H1 (cell line): Measurements from ENCODE around the gene THTPA. TPM values are rescaled to one million over a fixed set of nuclear protein-coding genes. Genes with fewer than 3 reads are reported as not detected.

Experiments
- CTCF ChIA-PET: fragments of 300-600 bp; sonication (Branson Sonifier 250); formaldehyde crosslinking; loops from one replicate; lab custom pipeline; 2021; ENCODE audit not compliant: partially characterized antibody; lab: Charles Lee
- POLR2A ChIA-PET: fragments of 300-600 bp; sonication (Branson Sonifier 250); formaldehyde crosslinking; loops from one replicate; lab custom pipeline; 2021; ENCODE audit warnings: inconsistent platforms; ENCODE audit not compliant: partially characterized antibody; lab: Charles Lee
- DNase-seq, 2 experiments: peaks; one replicate each; pipeline versions ENCODE4 v3.0.0 to v3.0.0-alpha.2; 2010 to 2022; ENCODE audit warnings: low spot score in 2 of 2, low read depth in 1 of 2, mixed read lengths in 1 of 2
- FAIRE-seq: peaks from 2 replicates; lab custom pipeline; 2011; peaks lifted over from hg19 to GRCh38; lab: Jason Lieb, UNC
- H2AFZ ChIP-seq: 2 replicates; pipeline ENCODE4 v1.8.1; 2012; ENCODE audit warnings: low read length, inconsistent platforms
- H2AK5ac ChIP-seq: 2 replicates; pipeline ENCODE4 v1.6.1; 2013; ENCODE audit warnings: low read depth, low read length
- H2BK120ac ChIP-seq: replicated peaks from 2 replicates; pipeline ENCODE3; 2013; ENCODE audit warnings: low read depth, low read length, inconsistent platforms
- H2BK12ac ChIP-seq: 2 replicates; pipeline ENCODE4 v1.6.1; 2013; ENCODE audit warnings: low read depth, low read length
- H2BK15ac ChIP-seq: 2 replicates; pipeline ENCODE4 v1.6.1; 2013; ENCODE audit warnings: low read length
- H2BK20ac ChIP-seq: 2 replicates; pipeline ENCODE4 v1.6.1; 2013; ENCODE audit warnings: low read length
- H2BK5ac ChIP-seq: 2 replicates; pipeline ENCODE4 v1.6.1; 2013; ENCODE audit warnings: low read depth, low read length
- H3K14ac ChIP-seq: 2 replicates; pipeline ENCODE4 v1.6.1; 2013; ENCODE audit warnings: inconsistent platforms; ENCODE audit not compliant: insufficient read length
- H3K18ac ChIP-seq: 2 replicates; pipeline ENCODE4 v1.6.1; 2013; ENCODE audit warnings: low read length; ENCODE audit errors: extremely low read depth
- H3K23ac ChIP-seq: 2 replicates; pipeline ENCODE4 v1.6.1; 2013; ENCODE audit warnings: inconsistent platforms; ENCODE audit not compliant: insufficient read length
- H3K23me2 ChIP-seq: 2 replicates; pipeline ENCODE4 v1.6.1; 2013; ENCODE audit warnings: low read depth, low read length
- H3K27ac ChIP-seq: 2 replicates; pipeline ENCODE4 v1.6.1; 2011; ENCODE audit warnings: low read depth, low read length, inconsistent platforms
- H3K27me3 ChIP-seq, 4 experiments: replicated peaks in 1 of 4; 1 replicate in 1 of 4; 2 replicates in 3 of 4; pipeline versions ENCODE4 v1.6.1 to v1.8.1; 2011 to 2013; ENCODE audit warnings: low read length in 3 of 4, mild to moderate bottlenecking in 3 of 4, inconsistent platforms in 2 of 4, mixed read lengths in 2 of 4, moderate library complexity in 1 of 4; ENCODE audit not compliant: control insufficient read depth in 3 of 4, insufficient read depth in 3 of 4; ENCODE audit errors: extremely low read depth in 1 of 4
- H3K36me3 ChIP-seq, 4 experiments: 2 replicates each; pipeline versions ENCODE4 v1.6.1 to v1.8.1; 2011 to 2013; ENCODE audit warnings: mild to moderate bottlenecking in 4 of 4, low read length in 3 of 4, moderate library complexity in 2 of 4, control low read depth in 1 of 4, inconsistent platforms in 1 of 4; ENCODE audit not compliant: insufficient read depth in 4 of 4, control insufficient read depth in 2 of 4
- H3K4ac ChIP-seq: replicated peaks from 2 replicates; pipeline ENCODE3; 2013; ENCODE audit warnings: low read length, low read depth, mixed read lengths, inconsistent platforms; ENCODE audit not compliant: insufficient read length
- H3K4me1 ChIP-seq, 4 experiments: replicated peaks in 1 of 4; 1 replicate in 1 of 4; 2 replicates in 3 of 4; pipeline versions ENCODE4 v1.6.1 to v1.8.1; 2011 to 2013; ENCODE audit warnings: low read length in 3 of 4, inconsistent platforms in 2 of 4, mixed read lengths in 1 of 4; ENCODE audit not compliant: insufficient read depth in 4 of 4, control insufficient read depth in 3 of 4
- H3K4me2 ChIP-seq, 2 experiments: 2 replicates each; pipeline versions ENCODE4 v1.6.1 to v1.8.1; 2011 to 2013; ENCODE audit warnings: low read depth in 2 of 2, low read length in 2 of 2, control low read depth in 1 of 2, inconsistent platforms in 1 of 2, mild to moderate bottlenecking in 1 of 2; ENCODE audit not compliant: insufficient read depth in 1 of 2
- H3K4me3 ChIP-seq, 4 experiments: fragments of 200-600, 300-600 bp in 1 of 4; sonication (generic), shearing (Covaris generic), sonication (Bioruptor Twin) in 1 of 4; 2 replicates each; pipeline versions ENCODE4 v1.5.1 to v1.8.1; 2011 to 2016; ENCODE audit warnings: low read length in 4 of 4, low read depth in 3 of 4, control low read depth in 2 of 4, inconsistent platforms in 2 of 4, mild to moderate bottlenecking in 2 of 4, mixed read lengths in 1 of 4, moderate library complexity in 1 of 4; ENCODE audit not compliant: insufficient read depth in 2 of 4; ENCODE audit errors: extremely low read depth in 1 of 4
- H3K56ac ChIP-seq: replicated peaks from 2 replicates; pipeline ENCODE3; 2013; ENCODE audit warnings: low read depth, mild to moderate bottlenecking, mixed read lengths, low read length, inconsistent platforms; ENCODE audit not compliant: insufficient read length
- H3K79me1 ChIP-seq: 2 replicates; pipeline ENCODE4 v1.6.1; 2013; ENCODE audit warnings: low read depth, low read length, control low read depth
- H3K79me2 ChIP-seq, 2 experiments: 2 replicates each; pipeline versions ENCODE4 v1.6.1 to v1.8.1; 2012 to 2013; ENCODE audit warnings: low read length in 2 of 2, mild to moderate bottlenecking in 2 of 2, inconsistent platforms in 1 of 2; ENCODE audit not compliant: insufficient read depth in 2 of 2, control insufficient read depth in 1 of 2
- H3K9ac ChIP-seq, 4 experiments: replicated peaks in 1 of 4; 1 replicate in 1 of 4; 2 replicates in 3 of 4; pipeline versions ENCODE4 v1.6.1 to v1.8.1; 2011 to 2013; ENCODE audit warnings: low read depth in 3 of 4, low read length in 3 of 4, control low read depth in 2 of 4, mild to moderate bottlenecking in 2 of 4, moderate library complexity in 2 of 4, inconsistent platforms in 1 of 4; ENCODE audit errors: extremely low read depth in 1 of 4
- H3K9me3 ChIP-seq, 2 experiments: 2 replicates each; pipeline versions ENCODE4 v1.6.1 to v1.8.1; 2012 to 2013; ENCODE audit warnings: mild to moderate bottlenecking in 2 of 2, moderate library complexity in 2 of 2, control low read depth in 1 of 2, inconsistent platforms in 1 of 2, low read depth in 1 of 2, low read length in 1 of 2, mixed read lengths in 1 of 2; ENCODE audit not compliant: insufficient read depth in 2 of 2
- H4K20me1 ChIP-seq, 2 experiments: replicated peaks in 1 of 2; 2 replicates each; pipeline versions ENCODE3 to v1.8.1; 2011 to 2013; ENCODE audit warnings: inconsistent platforms in 2 of 2, low read length in 2 of 2, mild to moderate bottlenecking in 1 of 2; ENCODE audit not compliant: insufficient read depth in 2 of 2, control insufficient read depth in 1 of 2
- H4K5ac ChIP-seq: 2 replicates; pipeline ENCODE4 v1.6.1; 2013; ENCODE audit warnings: low read length, low read depth, mixed read lengths, inconsistent platforms; ENCODE audit not compliant: insufficient read length
- H4K8ac ChIP-seq: 2 replicates; pipeline ENCODE4 v1.8.0; 2013; ENCODE audit warnings: mild to moderate bottlenecking, moderate library complexity, low read length, inconsistent platforms; ENCODE audit not compliant: insufficient read depth; ENCODE audit errors: extremely low read depth
- H4K91ac ChIP-seq: replicated peaks from 2 replicates; pipeline ENCODE3; 2013; ENCODE audit warnings: low read length, mixed read lengths, inconsistent platforms; ENCODE audit not compliant: insufficient read length
- EGR1 ChIP-seq: IDR thresholded peaks from 2 replicates; pipeline ENCODE4 v1.6.1; 2011; ENCODE audit warnings: low read depth, low read length, borderline replicate concordance
- FOSL1 ChIP-seq: IDR thresholded peaks from 2 replicates; pipeline ENCODE4 v1.6.1; 2011; ENCODE audit warnings: mild to moderate bottlenecking, low read depth, low read length, moderate library complexity; ENCODE audit not compliant: insufficient read depth
- POU5F1 ChIP-seq: IDR thresholded peaks from 2 replicates; pipeline ENCODE4 v1.6.1; 2011; ENCODE audit warnings: low read depth, mild to moderate bottlenecking, low read length, moderate library complexity
- RFX5 ChIP-seq: IDR thresholded peaks from 2 replicates; pipeline ENCODE4 v1.6.1; 2011; ENCODE audit warnings: low read depth, low read length, improper control_type of control experiment, borderline replicate concordance
- polyA plus RNA-seq, 7 experiments: library from polyadenylated mRNA; depleted of rRNA in 3 of 7; stranded (reverse) in 5 of 7; unstranded in 2 of 7; fragments of >200 nt in 5 of 7; fragments of 200-250 nt in 2 of 7; gene quantifications; 1 replicate in 5 of 7; 2 replicates in 1 of 7; 4 replicates in 1 of 7; pipeline versions ENCODE4 v1.2.1 to v1.2.3, GENCODE V29; 2011 to 2013; ENCODE audit warnings: missing spikeins in 2 of 7, mixed read lengths in 2 of 7
- total RNA-seq: library from RNA; stranded (reverse); fragmentation: NEBNext Ultra II Directional; extraction: Animal tissue kit (Norgen Biotek cat#: 25700); gene quantifications from 2 replicates; pipeline ENCODE4 v1.2.1, GENCODE V29; 2021
- TF ChIP-seq, protein P1 (sequence below): IDR thresholded peaks from 2 replicates; pipeline ENCODE4 v1.6.1; 2011; ENCODE audit warnings: low read depth, mild to moderate bottlenecking, low read length; ENCODE audit not compliant: insufficient read depth

The THTPA gene
- total and polyA plus RNA-seq, 2 of the 8 experiments (the other 6 are each of a cell fraction or from before 2014, with no cell fraction given), result 16.6 to 19.0 TPM

DNA sequence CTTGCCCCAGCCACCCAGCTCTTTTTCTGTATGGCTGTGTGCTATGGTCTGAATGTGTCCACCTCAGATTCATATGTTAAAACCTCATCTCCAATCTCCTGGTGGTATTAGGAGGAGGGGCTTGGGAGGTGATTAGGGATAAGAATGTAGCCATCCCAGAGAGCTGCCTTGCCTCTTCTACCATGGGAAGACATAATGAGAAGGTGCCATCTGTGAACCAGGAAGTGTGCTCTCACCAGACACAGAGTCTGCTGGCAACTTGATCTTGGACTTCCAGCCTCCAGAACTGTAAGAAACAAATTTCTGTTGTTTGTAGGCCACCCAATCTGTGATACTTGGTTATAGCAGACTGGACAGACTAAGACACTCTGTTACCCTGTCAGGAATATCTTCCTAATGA, 45.4 kb downstream of the THTPA start:
- Histone ChIP-seq H2BK15ac (no peak overlapping the region), H2BK120ac (no peak overlapping the region), H3K18ac (no peak overlapping the region), H4K91ac (no peak overlapping the region), H2AFZ (no peak overlapping the region), H3K27me3 (no peaks in the 10 kb centered on the region), H2BK12ac (0 out of 2 replicates have a peak overlapping the region, but pooled peaks have one; percentile 11), H3K9me3 (no peaks in the 10 kb centered on the region; a peak in 1 of 4 replicates), H3K14ac (no peak overlapping the region), H3K27ac (no peak overlapping the region), H4K20me1 (no peaks in the 10 kb centered on the region), H3K79me2 (no peaks in the 10 kb centered on the region), H4K8ac (no peak overlapping the region), H3K79me1 (no peaks in the 10 kb centered on the region), H3K4me3 (no peak overlapping the region), H2BK20ac (no peak overlapping the region), H2AK5ac (no peak overlapping the region), H3K9ac (no peak overlapping the region), H3K4me1 (no peaks in the 10 kb centered on the region), H2BK5ac (no peak overlapping the region), H4K5ac (no peak overlapping the region), H3K36me3 (no peaks in the 10 kb centered on the region), H3K23me2 (no peaks in the 10 kb centered on the region; the same call in 1 of the 2 replicates), H3K23ac (no peak overlapping the region), H3K4me2 (no peak overlapping the region), H3K56ac (no peak overlapping the region), H3K4ac (no peak overlapping the region)
- TF ChIP-seq, protein P1, sequence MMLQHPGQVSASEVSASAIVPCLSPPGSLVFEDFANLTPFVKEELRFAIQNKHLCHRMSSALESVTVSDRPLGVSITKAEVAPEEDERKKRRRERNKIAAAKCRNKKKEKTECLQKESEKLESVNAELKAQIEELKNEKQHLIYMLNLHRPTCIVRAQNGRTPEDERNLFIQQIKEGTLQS, result no peak
- TF ChIP-seq FOSL1 (no peak), RFX5 (no peak), POU5F1 (no peak), EGR1 (no peak)
- ChIA-PET POLR2A (interaction anchor here (0.6 to 1.9 kb wide), 2 partner anchors 16 to 18 kb away, joined by 3 to 4 read pairs; no protein-coding TSS in a partner anchor), CTCF (interaction anchor here (0.9 to 2.0 kb wide), 4 partner anchors 12 to 329 kb away, joined by 4 to 5 read pairs (median 4); no protein-coding TSS in a partner anchor)
- FAIRE-seq (no peak), DNase-seq (no peak)
